ENCODE results near the gene MTLN.
"Not testable (repeated sequence)": the region's sequence is repeated elsewhere in the genome, so short reads cannot be mapped to it uniquely, and the experiment has no call there.

GRCh38 chr2:110218889-110219288 is 6.5 kb upstream of the MTLN start:
- not testable (repeated sequence) for TF ChIP-seq ATF4 (CRISPR knock-in tag; IDR thresholded peaks at IDR 0.05); ZNF703 (CRISPR knock-in tag; IDR thresholded peaks at IDR 0.05; ENCODE audit: borderline replicate concordance)

All from HepG2 (cell line).